Urinary bladder (tissue), 4 donors: ENCODE results near the gene RHOU. TPM values are rescaled to one million over a fixed set of nuclear protein-coding genes. Genes with fewer than 3 reads are reported as not detected.

Experiments
- DNase-seq: peaks from one replicate; pipeline ENCODE4 v3.0.0-alpha.2; 2015; ENCODE audit errors: extremely low spot score
- H3K27ac ChIP-seq: one replicate; pipeline ENCODE4 v1.5.1; 2013; ENCODE audit warnings: low read depth, mild to moderate bottlenecking, moderate library complexity
- H3K36me3 ChIP-seq: one replicate; pipeline ENCODE4 v1.6.1; 2013; ENCODE audit warnings: mild to moderate bottlenecking, moderate library complexity; ENCODE audit not compliant: insufficient read depth
- H3K4me1 ChIP-seq: one replicate; pipeline ENCODE4 v1.6.1; 2013; ENCODE audit warnings: mild to moderate bottlenecking, moderate library complexity; ENCODE audit not compliant: insufficient read depth
- H3K4me3 ChIP-seq: one replicate; pipeline ENCODE4 v1.5.1; 2013; ENCODE audit warnings: low read depth, low read length
- WGBS: extraction: QIAGEN DNeasy Blood & Tissue Kit; methylation state at CpG from one replicate; pipeline ENCODE4 v1.1.7; 2013; 5-methylcytosine and 5-hydroxymethylcytosine counted together
- polyA plus RNA-seq: library from polyadenylated mRNA; stranded (reverse); fragments of 200-250 nt; gene quantifications from one replicate; pipeline ENCODE4 v1.2.3, GENCODE V29; 2013
- total RNA-seq: library from RNA; depleted of rRNA; stranded (reverse); fragments of >200 nt; gene quantifications from one replicate; pipeline ENCODE4 v1.2.3, GENCODE V29; 2014
- donor health status: healthy with polysubstance abuse.
- donor health status: healthy.

Gene RHOU
- total and polyA plus RNA-seq, 2 donors = 40.4 to 44.0 TPM

GRCh38 chr1:228776449-228776848 is 41.2 kb downstream of the RHOU start:
- Histone ChIP-seq H3K27ac (no peak overlapping the region), H3K4me1 (no peaks in the 10 kb centered on the region), H3K4me3 (no peak overlapping the region), H3K36me3 (no peaks in the 10 kb centered on the region)
- 92% methylated on average over 2 of the region's 2 CpGs for WGBS
- no peak for DNase-seq

GRCh38 chr1:228777236-228777635 is 42.0 kb downstream of the RHOU start:
- Histone ChIP-seq H3K4me1 (no peaks in the 10 kb centered on the region), H3K36me3 (no peaks in the 10 kb centered on the region), H3K4me3 (no peak overlapping the region), H3K27ac (no peak overlapping the region)
- WGBS = 90% methylated on average over 4 of the region's 4 CpGs
- DNase-seq = no peak

GRCh38 chr1:228778026-228778425 is 42.7 kb downstream of the RHOU start:
- H3K4me1 ChIP-seq = no peaks in the 10 kb centered on the region
- H3K27ac ChIP-seq = no peak overlapping the region
- no peak overlapping the region for H3K4me3 ChIP-seq
- DNase-seq = no peak
- no peaks in the 10 kb centered on the region for H3K36me3 ChIP-seq
- 96% methylated on average over 1 of the region's 1 CpG for WGBS

- H3K4me3 ChIP-seq = no peak overlapping the region
- DNase-seq = no peak
- H3K27ac ChIP-seq = no peak overlapping the region
- WGBS = 87% methylated on average over 3 of the region's 3 CpGs
- H3K4me1 ChIP-seq = no peaks in the 10 kb centered on the region
- H3K36me3 ChIP-seq = no peaks in the 10 kb centered on the region
Observed at GRCh38 chr1:228778466-228778865, 43.2 kb downstream of the RHOU start.

GRCh38 chr1:228778961-228779360 is 43.7 kb downstream of the RHOU start:
- no peak overlapping the region for H3K4me3 ChIP-seq

GRCh38 chr1:228781161-228781808 is 46.0 kb downstream of the RHOU start:
- no peak for DNase-seq
- Histone ChIP-seq H3K4me1 (no peaks in the 10 kb centered on the region), H3K27ac (no peak overlapping the region), H3K4me3 (no peak overlapping the region), H3K36me3 (no peaks in the 10 kb centered on the region)
- WGBS = 25% methylated on average over 8 of the region's 8 CpGs

More at GRCh38 chr1:228778961-228779360, 43.7 kb downstream of the RHOU start:
- no peaks in the 10 kb centered on the region for H3K4me1 ChIP-seq
- DNase-seq = no peak
- no peak overlapping the region for H3K27ac ChIP-seq
- no peaks in the 10 kb centered on the region for H3K36me3 ChIP-seq

GRCh38 chr1:228781809-228782661 is 46.8 kb downstream of the RHOU start:
- Histone ChIP-seq H3K27ac (peak overlapping the region; percentile 58), H3K36me3 (no peaks in the 10 kb centered on the region), H3K4me3 (no peak overlapping the region), H3K4me1 (no peaks in the 10 kb centered on the region)
- 66% methylated on average over 10 of the region's 10 CpGs for whole genome bisulfite sequencing
- no peak for DNase-seq

GRCh38 chr1:228782662-228783417 is 47.6 kb downstream of the RHOU start:
- no peak overlapping the region for H3K4me3 ChIP-seq
- H3K4me1 ChIP-seq = no peaks in the 10 kb centered on the region
- no peak overlapping the region for H3K27ac ChIP-seq
- no peaks in the 10 kb centered on the region for H3K36me3 ChIP-seq
- no peak for DNase-seq
- WGBS = 85% methylated on average over 5 of the region's 5 CpGs

GRCh38 chr1:228783418-228784040 is 48.2 kb downstream of the RHOU start:
- no peak overlapping the region for H3K4me3 ChIP-seq
- 94% methylated on average over 11 of the region's 11 CpGs for whole genome bisulfite sequencing
- H3K4me1 ChIP-seq = no peaks in the 10 kb centered on the region
- H3K36me3 ChIP-seq = no peaks in the 10 kb centered on the region
- no peak overlapping the region for H3K27ac ChIP-seq
- DNase-seq = no peak

GRCh38 chr1:228784181-228784580 is 48.9 kb downstream of the RHOU start:
- 94% methylated on average over 3 of the region's 3 CpGs for whole genome bisulfite sequencing
- H3K36me3 ChIP-seq = no peaks in the 10 kb centered on the region
- H3K4me1 ChIP-seq = no peaks in the 10 kb centered on the region
- H3K4me3 ChIP-seq = no peak overlapping the region
- no peak for DNase-seq
- H3K27ac ChIP-seq = no peak overlapping the region

GRCh38 chr1:228785366-228786330 is 50.4 kb downstream of the RHOU start:
- Histone ChIP-seq H3K27ac (no peak overlapping the region), H3K4me3 (no peak overlapping the region), H3K4me1 (no peaks in the 10 kb centered on the region), H3K36me3 (no peaks in the 10 kb centered on the region)
- WGBS = 78% methylated on average over 15 of the region's 15 CpGs
- DNase-seq = no peak

GRCh38 chr1:228786361-228787129 is 51.3 kb downstream of the RHOU start:
- no peak overlapping the region for H3K27ac ChIP-seq
- 92% methylated on average over 4 of the region's 4 CpGs for WGBS

More at GRCh38 chr1:228786361-228787129, 51.3 kb downstream of the RHOU start:
- Histone ChIP-seq H3K4me3 (no peak overlapping the region), H3K36me3 (no peaks in the 10 kb centered on the region), H3K4me1 (no peaks in the 10 kb centered on the region)
- DNase-seq = no peak
